Measurements from ENCODE around the gene IL17B.
A peak's percentile ranks its signal among the peaks of the same experiment; 100 is the strongest.

The IL17B gene

DNA sequence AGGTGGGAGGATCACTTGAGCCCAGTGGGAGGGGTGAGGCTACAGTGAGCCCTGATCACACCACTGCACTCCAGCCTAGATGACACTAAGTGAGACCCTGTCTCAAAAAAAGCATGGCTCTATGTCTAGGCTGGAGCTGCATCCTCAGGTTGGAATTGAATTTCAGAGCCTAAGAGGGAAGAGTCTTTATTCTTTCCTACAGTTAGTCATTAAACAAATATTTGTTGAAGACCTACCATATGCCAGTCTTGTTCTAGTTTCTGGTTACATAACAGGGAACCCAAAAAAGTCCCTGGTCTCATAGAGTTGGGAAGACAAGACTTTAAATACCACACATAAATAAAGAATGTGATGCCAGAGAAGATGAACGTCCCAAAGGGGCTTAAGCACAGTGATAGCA, 40.7 kb downstream of the IL17B start:
- TF ChIP-seq, protein P1, sequence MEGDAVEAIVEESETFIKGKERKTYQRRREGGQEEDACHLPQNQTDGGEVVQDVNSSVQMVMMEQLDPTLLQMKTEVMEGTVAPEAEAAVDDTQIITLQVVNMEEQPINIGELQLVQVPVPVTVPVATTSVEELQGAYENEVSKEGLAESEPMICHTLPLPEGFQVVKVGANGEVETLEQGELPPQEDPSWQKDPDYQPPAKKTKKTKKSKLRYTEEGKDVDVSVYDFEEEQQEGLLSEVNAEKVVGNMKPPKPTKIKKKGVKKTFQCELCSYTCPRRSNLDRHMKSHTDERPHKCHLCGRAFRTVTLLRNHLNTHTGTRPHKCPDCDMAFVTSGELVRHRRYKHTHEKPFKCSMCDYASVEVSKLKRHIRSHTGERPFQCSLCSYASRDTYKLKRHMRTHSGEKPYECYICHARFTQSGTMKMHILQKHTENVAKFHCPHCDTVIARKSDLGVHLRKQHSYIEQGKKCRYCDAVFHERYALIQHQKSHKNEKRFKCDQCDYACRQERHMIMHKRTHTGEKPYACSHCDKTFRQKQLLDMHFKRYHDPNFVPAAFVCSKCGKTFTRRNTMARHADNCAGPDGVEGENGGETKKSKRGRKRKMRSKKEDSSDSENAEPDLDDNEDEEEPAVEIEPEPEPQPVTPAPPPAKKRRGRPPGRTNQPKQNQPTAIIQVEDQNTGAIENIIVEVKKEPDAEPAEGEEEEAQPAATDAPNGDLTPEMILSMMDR (IDR thresholded peaks at IDR 0.05; ENCODE audit: poor library complexity, severe bottlenecking): no peak
- no peak overlapping the region for H3K27ac ChIP-seq (ENCODE audit: poor library complexity, severe bottlenecking)
- H3K4me3 ChIP-seq (ENCODE audit: severe bottlenecking): no peak overlapping the region
- DNase-seq (ENCODE audit: low spot score) (no peak), ATAC-seq (ENCODE audit: low read depth) (peak; percentile 35; the same call in 1 of the 3 replicates)
- H3K4me1 ChIP-seq (ENCODE audit: insufficient read depth, poor library complexity, severe bottlenecking): no peaks in the 10 kb centered on the region
- no peaks in the 10 kb centered on the region for H3K9me3 ChIP-seq (ENCODE audit: severe bottlenecking)
- no peaks in the 10 kb centered on the region for H3K27me3 ChIP-seq (ENCODE audit: insufficient read depth, poor library complexity, severe bottlenecking)
- peaks cover 29% of the 10 kb centered on the region for H3K36me3 ChIP-seq (ENCODE audit: low read depth)

DNA sequence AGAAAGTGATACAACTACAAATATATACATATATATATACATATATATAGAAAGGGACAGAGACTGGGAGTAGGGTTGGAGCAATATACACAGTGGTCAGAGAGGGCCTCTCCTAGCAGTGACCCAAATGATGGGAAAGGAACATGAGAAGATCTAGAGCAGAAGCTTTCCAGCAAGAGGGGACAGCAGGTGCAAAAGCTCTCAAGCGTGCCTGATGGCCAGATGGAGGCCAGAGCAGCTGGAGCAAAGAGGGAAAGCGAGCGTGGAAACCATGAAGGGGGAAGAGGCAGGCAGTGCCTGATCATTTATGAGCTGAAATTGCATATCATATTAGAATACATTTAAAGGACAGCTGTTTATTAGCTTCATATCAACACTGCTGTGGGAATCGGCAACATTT, 41.4 kb downstream of the IL17B start:
- TF ChIP-seq, protein P1 (IDR thresholded peaks at IDR 0.05; ENCODE audit: poor library complexity, severe bottlenecking): no peak
- Histone ChIP-seq H3K27me3 (ENCODE audit: insufficient read depth, poor library complexity, severe bottlenecking) (no peaks in the 10 kb centered on the region), H3K4me1 (ENCODE audit: insufficient read depth, poor library complexity, severe bottlenecking) (no peaks in the 10 kb centered on the region), H3K9me3 (ENCODE audit: severe bottlenecking) (no peaks in the 10 kb centered on the region), H3K4me3 (ENCODE audit: severe bottlenecking) (no peak overlapping the region), H3K36me3 (ENCODE audit: low read depth) (peaks cover 33% of the 10 kb centered on the region), H3K27ac (ENCODE audit: poor library complexity, severe bottlenecking) (no peak overlapping the region)
- ATAC-seq (ENCODE audit: low read depth) (no peak), DNase-seq (ENCODE audit: low spot score) (no peak)

DNA sequence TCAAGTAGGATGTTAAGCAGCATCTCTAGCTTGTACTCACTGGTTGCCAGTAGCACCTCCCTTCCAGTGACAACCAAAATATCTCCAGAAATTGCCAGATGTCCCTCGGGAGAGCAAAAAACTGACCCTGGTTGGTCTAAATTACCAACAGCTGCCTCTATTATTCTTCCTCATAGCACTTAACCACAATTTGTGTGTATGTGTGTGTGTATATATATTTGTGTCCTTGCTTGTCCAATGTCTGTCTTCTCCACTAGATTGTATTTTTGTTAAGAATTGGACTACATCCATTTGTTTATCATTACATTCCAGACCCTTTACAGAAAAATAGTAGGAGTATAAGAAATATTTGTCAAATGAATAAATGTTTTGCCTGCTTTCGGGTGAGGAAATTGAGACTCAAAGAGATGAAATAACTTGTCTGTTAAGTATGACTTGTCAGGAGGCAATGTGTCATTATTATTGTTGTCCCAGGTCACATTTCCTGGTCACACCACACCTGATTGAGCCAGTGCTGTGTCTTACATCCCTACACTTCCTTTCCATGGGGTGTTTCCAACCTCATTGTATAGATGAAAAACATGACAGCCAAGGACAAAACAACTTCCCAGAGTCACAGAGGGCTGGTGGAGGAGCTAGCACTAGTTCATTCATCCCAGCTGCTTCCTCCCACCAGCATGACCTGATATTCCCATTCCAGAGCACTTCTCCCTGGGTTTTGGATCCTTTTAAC, 45.2 kb downstream of the IL17B start:
- Histone ChIP-seq H3K9me3 (ENCODE audit: severe bottlenecking) (no peaks in the 10 kb centered on the region), H3K36me3 (ENCODE audit: low read depth) (peaks cover 33% of the 10 kb centered on the region), H3K27ac (ENCODE audit: poor library complexity, severe bottlenecking) (no peak overlapping the region), H3K27me3 (ENCODE audit: insufficient read depth, poor library complexity, severe bottlenecking) (no peaks in the 10 kb centered on the region), H3K4me1 (ENCODE audit: insufficient read depth, poor library complexity, severe bottlenecking) (no peaks in the 10 kb centered on the region), H3K4me3 (ENCODE audit: severe bottlenecking) (no peak overlapping the region)
- DNase-seq (ENCODE audit: low spot score) (no peak), ATAC-seq (ENCODE audit: low read depth) (no peak)
- TF ChIP-seq, protein P1 (IDR thresholded peaks at IDR 0.05; ENCODE audit: poor library complexity, severe bottlenecking): no peak

DNA sequence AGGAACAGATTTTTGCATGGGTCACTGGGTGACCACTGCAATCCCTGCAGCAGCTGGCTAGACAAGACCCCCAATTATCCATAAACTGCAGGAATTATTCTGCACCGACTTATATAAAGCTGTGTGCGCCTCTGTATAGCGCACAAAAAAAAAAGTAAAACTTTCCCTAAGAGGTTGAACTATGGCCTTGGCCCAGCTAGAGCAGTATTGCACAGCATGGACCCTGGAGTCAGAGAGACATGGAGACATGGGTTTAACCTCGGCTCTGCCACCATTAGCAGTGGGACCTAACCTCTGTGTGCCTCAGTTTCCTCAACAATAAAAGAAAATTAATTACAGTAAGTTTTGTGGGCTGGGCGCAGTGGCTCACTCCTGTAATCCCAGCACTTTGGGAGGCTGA, 50.9 kb downstream of the IL17B start:
- Histone ChIP-seq H3K36me3 (ENCODE audit: low read depth) (peaks cover 12% of the 10 kb centered on the region), H3K27ac (ENCODE audit: poor library complexity, severe bottlenecking) (no peak overlapping the region), H3K27me3 (ENCODE audit: insufficient read depth, poor library complexity, severe bottlenecking) (no peaks in the 10 kb centered on the region), H3K4me3 (ENCODE audit: severe bottlenecking) (no peak overlapping the region), H3K4me1 (ENCODE audit: insufficient read depth, poor library complexity, severe bottlenecking) (peaks cover 12% of the 10 kb centered on the region), H3K9me3 (ENCODE audit: severe bottlenecking) (no peaks in the 10 kb centered on the region)
- TF ChIP-seq, protein P1 (IDR thresholded peaks at IDR 0.05; ENCODE audit: poor library complexity, severe bottlenecking): no peak
- DNase-seq (ENCODE audit: low spot score) (no peak), ATAC-seq (ENCODE audit: low read depth) (no peak)

DNA sequence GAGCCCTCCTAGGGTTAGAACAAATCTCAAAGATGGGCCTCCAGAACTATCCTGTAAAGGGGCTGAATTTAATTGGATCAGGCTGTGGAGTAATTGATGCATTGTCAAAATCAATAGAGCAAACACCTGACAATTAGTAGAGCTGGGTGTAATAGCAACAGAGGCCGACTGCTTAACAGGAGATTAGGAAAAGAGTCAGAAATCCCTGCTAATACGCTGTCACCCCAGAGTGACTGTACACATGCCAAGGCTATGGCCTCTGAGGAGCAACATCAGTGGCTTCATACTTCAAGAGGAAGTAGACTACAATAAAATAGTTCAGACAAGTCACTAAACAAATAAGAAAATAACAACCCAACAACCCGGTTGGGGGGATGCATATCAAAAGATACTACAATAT, 52.5 kb downstream of the IL17B start:
- no peak for DNase-seq (ENCODE audit: low spot score)
- TF ChIP-seq, protein P1 (IDR thresholded peaks at IDR 0.05; ENCODE audit: poor library complexity, severe bottlenecking): no peak
- no peaks in the 10 kb centered on the region for H3K27me3 ChIP-seq (ENCODE audit: insufficient read depth, poor library complexity, severe bottlenecking)

More for the DNA sequence above, 52.5 kb downstream of the IL17B start:
- no peak overlapping the region for H3K27ac ChIP-seq (ENCODE audit: poor library complexity, severe bottlenecking)
- ATAC-seq (ENCODE audit: low read depth): no peak
- peaks cover 10% of the 10 kb centered on the region for H3K36me3 ChIP-seq (ENCODE audit: low read depth)
- H3K9me3 ChIP-seq (ENCODE audit: severe bottlenecking): no peaks in the 10 kb centered on the region
- H3K4me3 ChIP-seq (ENCODE audit: severe bottlenecking): no peak overlapping the region
- peaks cover 12% of the 10 kb centered on the region for H3K4me1 ChIP-seq (ENCODE audit: insufficient read depth, poor library complexity, severe bottlenecking)

All from RWPE2 (cell line).